H1 (cell line): Measurements from ENCODE around the gene DNAJC11. TPM values are rescaled to one million over a fixed set of nuclear protein-coding genes. Genes with fewer than 3 reads are reported as not detected.

Experiments
- CTCF ChIA-PET: fragments of 300-600 bp; sonication (Branson Sonifier 250); formaldehyde crosslinking; loops from one replicate; lab custom pipeline; 2021; ENCODE audit not compliant: partially characterized antibody; lab: Charles Lee
- POLR2A ChIA-PET: fragments of 300-600 bp; sonication (Branson Sonifier 250); formaldehyde crosslinking; loops from one replicate; lab custom pipeline; 2021; ENCODE audit warnings: inconsistent platforms; ENCODE audit not compliant: partially characterized antibody; lab: Charles Lee
- DNase-seq, 2 experiments: peaks; one replicate each; pipeline versions ENCODE4 v3.0.0 to v3.0.0-alpha.2; 2010 to 2022; ENCODE audit warnings: low spot score in 2 of 2, low read depth in 1 of 2, mixed read lengths in 1 of 2
- FAIRE-seq: peaks from 2 replicates; lab custom pipeline; 2011; peaks lifted over from hg19 to GRCh38; lab: Jason Lieb, UNC
- H2AFZ ChIP-seq: 2 replicates; pipeline ENCODE4 v1.8.1; 2012; ENCODE audit warnings: low read length, inconsistent platforms
- H2AK5ac ChIP-seq: 2 replicates; pipeline ENCODE4 v1.6.1; 2013; ENCODE audit warnings: low read depth, low read length
- H2BK120ac ChIP-seq: replicated peaks from 2 replicates; pipeline ENCODE3; 2013; ENCODE audit warnings: low read depth, low read length, inconsistent platforms
- H2BK12ac ChIP-seq: 2 replicates; pipeline ENCODE4 v1.6.1; 2013; ENCODE audit warnings: low read depth, low read length
- H2BK15ac ChIP-seq: 2 replicates; pipeline ENCODE4 v1.6.1; 2013; ENCODE audit warnings: low read length
- H2BK20ac ChIP-seq: 2 replicates; pipeline ENCODE4 v1.6.1; 2013; ENCODE audit warnings: low read length
- H2BK5ac ChIP-seq: 2 replicates; pipeline ENCODE4 v1.6.1; 2013; ENCODE audit warnings: low read depth, low read length
- H3K14ac ChIP-seq: 2 replicates; pipeline ENCODE4 v1.6.1; 2013; ENCODE audit warnings: inconsistent platforms; ENCODE audit not compliant: insufficient read length
- H3K18ac ChIP-seq: 2 replicates; pipeline ENCODE4 v1.6.1; 2013; ENCODE audit warnings: low read length; ENCODE audit errors: extremely low read depth
- H3K23ac ChIP-seq: 2 replicates; pipeline ENCODE4 v1.6.1; 2013; ENCODE audit warnings: inconsistent platforms; ENCODE audit not compliant: insufficient read length
- H3K23me2 ChIP-seq: 2 replicates; pipeline ENCODE4 v1.6.1; 2013; ENCODE audit warnings: low read depth, low read length
- H3K27ac ChIP-seq: 2 replicates; pipeline ENCODE4 v1.6.1; 2011; ENCODE audit warnings: low read depth, low read length, inconsistent platforms
- H3K27me3 ChIP-seq, 4 experiments: replicated peaks in 1 of 4; 1 replicate in 1 of 4; 2 replicates in 3 of 4; pipeline versions ENCODE4 v1.6.1 to v1.8.1; 2011 to 2013; ENCODE audit warnings: low read length in 3 of 4, mild to moderate bottlenecking in 3 of 4, inconsistent platforms in 2 of 4, mixed read lengths in 2 of 4, moderate library complexity in 1 of 4; ENCODE audit not compliant: control insufficient read depth in 3 of 4, insufficient read depth in 3 of 4; ENCODE audit errors: extremely low read depth in 1 of 4
- H3K36me3 ChIP-seq, 4 experiments: 2 replicates each; pipeline versions ENCODE4 v1.6.1 to v1.8.1; 2011 to 2013; ENCODE audit warnings: mild to moderate bottlenecking in 4 of 4, low read length in 3 of 4, moderate library complexity in 2 of 4, control low read depth in 1 of 4, inconsistent platforms in 1 of 4; ENCODE audit not compliant: insufficient read depth in 4 of 4, control insufficient read depth in 2 of 4
- H3K4ac ChIP-seq: replicated peaks from 2 replicates; pipeline ENCODE3; 2013; ENCODE audit warnings: low read length, low read depth, mixed read lengths, inconsistent platforms; ENCODE audit not compliant: insufficient read length
- H3K4me1 ChIP-seq, 4 experiments: replicated peaks in 1 of 4; 1 replicate in 1 of 4; 2 replicates in 3 of 4; pipeline versions ENCODE4 v1.6.1 to v1.8.1; 2011 to 2013; ENCODE audit warnings: low read length in 3 of 4, inconsistent platforms in 2 of 4, mixed read lengths in 1 of 4; ENCODE audit not compliant: insufficient read depth in 4 of 4, control insufficient read depth in 3 of 4
- H3K4me2 ChIP-seq, 2 experiments: 2 replicates each; pipeline versions ENCODE4 v1.6.1 to v1.8.1; 2011 to 2013; ENCODE audit warnings: low read depth in 2 of 2, low read length in 2 of 2, control low read depth in 1 of 2, inconsistent platforms in 1 of 2, mild to moderate bottlenecking in 1 of 2; ENCODE audit not compliant: insufficient read depth in 1 of 2
- H3K4me3 ChIP-seq, 4 experiments: fragments of 200-600, 300-600 bp in 1 of 4; sonication (generic), shearing (Covaris generic), sonication (Bioruptor Twin) in 1 of 4; 2 replicates each; pipeline versions ENCODE4 v1.5.1 to v1.8.1; 2011 to 2016; ENCODE audit warnings: low read length in 4 of 4, low read depth in 3 of 4, control low read depth in 2 of 4, inconsistent platforms in 2 of 4, mild to moderate bottlenecking in 2 of 4, mixed read lengths in 1 of 4, moderate library complexity in 1 of 4; ENCODE audit not compliant: insufficient read depth in 2 of 4; ENCODE audit errors: extremely low read depth in 1 of 4
- H3K56ac ChIP-seq: replicated peaks from 2 replicates; pipeline ENCODE3; 2013; ENCODE audit warnings: low read depth, mild to moderate bottlenecking, mixed read lengths, low read length, inconsistent platforms; ENCODE audit not compliant: insufficient read length
- H3K79me1 ChIP-seq: 2 replicates; pipeline ENCODE4 v1.6.1; 2013; ENCODE audit warnings: low read depth, low read length, control low read depth
- H3K79me2 ChIP-seq, 2 experiments: 2 replicates each; pipeline versions ENCODE4 v1.6.1 to v1.8.1; 2012 to 2013; ENCODE audit warnings: low read length in 2 of 2, mild to moderate bottlenecking in 2 of 2, inconsistent platforms in 1 of 2; ENCODE audit not compliant: insufficient read depth in 2 of 2, control insufficient read depth in 1 of 2
- H3K9ac ChIP-seq, 4 experiments: replicated peaks in 1 of 4; 1 replicate in 1 of 4; 2 replicates in 3 of 4; pipeline versions ENCODE4 v1.6.1 to v1.8.1; 2011 to 2013; ENCODE audit warnings: low read depth in 3 of 4, low read length in 3 of 4, control low read depth in 2 of 4, mild to moderate bottlenecking in 2 of 4, moderate library complexity in 2 of 4, inconsistent platforms in 1 of 4; ENCODE audit errors: extremely low read depth in 1 of 4
- H3K9me3 ChIP-seq, 2 experiments: 2 replicates each; pipeline versions ENCODE4 v1.6.1 to v1.8.1; 2012 to 2013; ENCODE audit warnings: mild to moderate bottlenecking in 2 of 2, moderate library complexity in 2 of 2, control low read depth in 1 of 2, inconsistent platforms in 1 of 2, low read depth in 1 of 2, low read length in 1 of 2, mixed read lengths in 1 of 2; ENCODE audit not compliant: insufficient read depth in 2 of 2
- H4K20me1 ChIP-seq, 2 experiments: replicated peaks in 1 of 2; 2 replicates each; pipeline versions ENCODE3 to v1.8.1; 2011 to 2013; ENCODE audit warnings: inconsistent platforms in 2 of 2, low read length in 2 of 2, mild to moderate bottlenecking in 1 of 2; ENCODE audit not compliant: insufficient read depth in 2 of 2, control insufficient read depth in 1 of 2
- H4K5ac ChIP-seq: 2 replicates; pipeline ENCODE4 v1.6.1; 2013; ENCODE audit warnings: low read length, low read depth, mixed read lengths, inconsistent platforms; ENCODE audit not compliant: insufficient read length
- H4K8ac ChIP-seq: 2 replicates; pipeline ENCODE4 v1.8.0; 2013; ENCODE audit warnings: mild to moderate bottlenecking, moderate library complexity, low read length, inconsistent platforms; ENCODE audit not compliant: insufficient read depth; ENCODE audit errors: extremely low read depth
- H4K91ac ChIP-seq: replicated peaks from 2 replicates; pipeline ENCODE3; 2013; ENCODE audit warnings: low read length, mixed read lengths, inconsistent platforms; ENCODE audit not compliant: insufficient read length
- RNF2 ChIP-seq: fragments of 200-900, 300-1000 bp; sonication (generic); IDR thresholded peaks from 2 replicates; pipeline ENCODE4 v1.7.1; 2016; ENCODE audit warnings: borderline replicate concordance, low read depth, mild to moderate bottlenecking, antibody characterized with exemption, low read length; ENCODE audit not compliant: poor library complexity, severe bottlenecking; ENCODE audit errors: missing control alignments
- WGBS, 2 experiments: shearing (Covaris generic) in 1 of 2; methylation state at CpG; one replicate each; pipeline versions ENCODE4 v1.1.6 to v1.1.7; 2013 to 2015; ENCODE audit warnings: low lambda C conversion rate in 2 of 2, mixed read lengths in 2 of 2, inconsistent platforms in 1 of 2, low coverage in 1 of 2, missing lambda C conversion rate in 1 of 2; ENCODE audit not compliant: insufficient replicate concordance in 2 of 2, insufficient coverage in 1 of 2, insufficient read length in 1 of 2; ENCODE audit errors: extremely low coverage in 1 of 2, missing lambda C conversion rate in 1 of 2; 5-methylcytosine and 5-hydroxymethylcytosine counted together
- polyA plus RNA-seq, 7 experiments: library from polyadenylated mRNA; depleted of rRNA in 3 of 7; stranded (reverse) in 5 of 7; unstranded in 2 of 7; fragments of >200 nt in 5 of 7; fragments of 200-250 nt in 2 of 7; gene quantifications; 1 replicate in 5 of 7; 2 replicates in 1 of 7; 4 replicates in 1 of 7; pipeline versions ENCODE4 v1.2.1 to v1.2.3, GENCODE V29; 2011 to 2013; ENCODE audit warnings: missing spikeins in 2 of 7, mixed read lengths in 2 of 7
- total RNA-seq: library from RNA; stranded (reverse); fragmentation: NEBNext Ultra II Directional; extraction: Animal tissue kit (Norgen Biotek cat#: 25700); gene quantifications from 2 replicates; pipeline ENCODE4 v1.2.1, GENCODE V29; 2021
- TF ChIP-seq, protein P1 (sequence below): IDR thresholded peaks from 2 replicates; pipeline ENCODE4 v1.6.1; 2012; ENCODE audit warnings: inconsistent platforms

Gene DNAJC11
- total and polyA plus RNA-seq, 2 of the 8 experiments (the other 6 are each of a cell fraction or from before 2014, with no cell fraction given) = 43.9 to 90.9 TPM

GRCh38 chr1:6621429-6622391 lies 79.9 kb downstream of the DNAJC11 start:
- H4K8ac ChIP-seq = no peak overlapping the region
- no peak overlapping the region for H3K4me2 ChIP-seq
- TF ChIP-seq, protein P1, sequence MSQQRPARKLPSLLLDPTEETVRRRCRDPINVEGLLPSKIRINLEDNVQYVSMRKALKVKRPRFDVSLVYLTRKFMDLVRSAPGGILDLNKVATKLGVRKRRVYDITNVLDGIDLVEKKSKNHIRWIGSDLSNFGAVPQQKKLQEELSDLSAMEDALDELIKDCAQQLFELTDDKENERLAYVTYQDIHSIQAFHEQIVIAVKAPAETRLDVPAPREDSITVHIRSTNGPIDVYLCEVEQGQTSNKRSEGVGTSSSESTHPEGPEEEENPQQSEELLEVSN = no peak
- no peak for TF ChIP-seq RNF2
- no peak overlapping the region for H3K56ac ChIP-seq
- H3K4me3 ChIP-seq = no peak overlapping the region
- no peak overlapping the region for H2BK12ac ChIP-seq
- peaks cover 18 to 22% of the 10 kb centered on the region in 2 experiments for H4K20me1 ChIP-seq
- FAIRE-seq (no peak), DNase-seq (no peak)
- no peak overlapping the region for H4K91ac ChIP-seq
- no peak overlapping the region for H2BK15ac ChIP-seq
- 93% methylated on average over 41 of the region's 41 CpGs; no CpG with 5 or more reads in 1 of the 2 experiments for WGBS, 2 experiments
- H2BK120ac ChIP-seq = no peak overlapping the region
- no peak overlapping the region for H3K27ac ChIP-seq
- peaks cover 16 to 67% (median 34%) of the 10 kb centered on the region in 4 experiments for H3K36me3 ChIP-seq
- POLR2A ChIA-PET = interaction anchor here (0.6 to 14.3 kb wide), 5 partner anchors 12 to 68 kb away, joined by 3 to 175 read pairs (median 5); partner anchors contain the start of gene KLHL21
- no peak overlapping the region for H3K23ac ChIP-seq
- no peak overlapping the region for H2BK20ac ChIP-seq
- no peaks in the 10 kb centered on the region; the same call in 1 of the 2 replicates for H3K23me2 ChIP-seq
- no peaks in the 10 kb centered on the region for H3K27me3 ChIP-seq
- no peak overlapping the region for H3K18ac ChIP-seq
- no peak overlapping the region for H3K4ac ChIP-seq
- no peaks in the 10 kb centered on the region for H3K9me3 ChIP-seq
- CTCF ChIA-PET = interaction anchor here (0.7 to 4.7 kb wide), 5 partner anchors 11 to 218 kb away, joined by 3 to 21 read pairs (median 9); no protein-coding TSS in a partner anchor
- H3K4me1 ChIP-seq = 0 out of 7 replicates have a peak, but pooled peaks cover 0 to 2% (median 0%) of the 10 kb centered on the region in 4 experiments
- no peak overlapping the region for H2AK5ac ChIP-seq
- H3K79me2 ChIP-seq = peaks cover 4 to 63% of the 10 kb centered on the region in 2 experiments
- no peak overlapping the region for H3K14ac ChIP-seq
- no peak overlapping the region for H2BK5ac ChIP-seq
- no peak overlapping the region for H4K5ac ChIP-seq
- H3K79me1 ChIP-seq = peaks cover 3% of the 10 kb centered on the region
- H2AFZ ChIP-seq = no peak overlapping the region
- H3K9ac ChIP-seq = no peak overlapping the region
